CD4-positive, alpha-beta T cell treated with Interleukin-6 for 4 hours (primary cell): ENCODE results near the gene SPATC1L.
"Not testable (repeated sequence)": the region's sequence is repeated elsewhere in the genome, so short reads cannot be mapped to it uniquely, and the experiment has no call there.

ENCODE experiments used
- DNase-seq: peaks from one replicate; pipeline ENCODE4 v3.0.0-alpha.2; 2020; ENCODE audit warnings: mixed read lengths

The SPATC1L gene

DNA sequence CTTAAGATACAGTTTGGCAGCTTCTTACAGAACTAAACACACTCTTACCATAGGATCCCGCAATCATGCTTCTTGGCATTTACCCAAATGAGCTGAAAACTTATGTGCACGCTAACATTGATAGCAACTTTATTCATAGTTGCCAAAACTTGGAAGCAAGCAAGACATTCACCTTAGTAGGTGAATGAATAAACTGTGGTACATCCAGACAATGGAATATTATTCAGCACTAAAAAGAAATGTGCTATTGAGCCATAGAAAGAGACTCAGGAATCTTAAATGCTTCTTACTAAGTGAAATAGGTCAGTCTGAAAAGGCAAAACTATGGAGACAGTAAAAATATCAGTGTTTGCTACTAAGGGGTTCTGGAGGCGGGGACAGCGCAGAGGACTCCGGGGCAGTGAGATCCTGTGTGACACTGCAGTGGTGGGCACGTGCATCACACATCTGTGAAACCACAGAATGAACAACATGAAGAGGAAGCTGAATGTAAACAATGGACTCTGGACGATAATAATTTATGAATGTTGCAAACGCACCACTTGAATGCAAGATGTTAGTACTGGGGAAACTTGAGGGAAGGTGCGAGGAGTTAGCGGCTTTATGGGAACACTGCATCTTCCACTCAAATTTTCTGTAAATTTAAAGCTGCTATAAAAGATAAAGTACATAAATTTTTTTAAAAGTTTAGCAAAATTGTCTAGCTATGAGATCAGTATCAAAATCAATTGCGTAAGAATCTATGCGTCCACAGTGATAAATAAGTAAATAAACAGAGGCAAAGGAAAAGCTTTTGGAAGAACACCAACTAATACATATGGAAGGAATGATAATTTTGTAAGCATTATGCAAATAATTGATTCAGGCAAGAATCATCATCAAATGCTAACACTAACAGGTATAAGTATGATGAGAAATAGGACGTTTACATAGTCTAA, 15.4 kb upstream of the SPATC1L start:
- DNase-seq, result no peak

DNA sequence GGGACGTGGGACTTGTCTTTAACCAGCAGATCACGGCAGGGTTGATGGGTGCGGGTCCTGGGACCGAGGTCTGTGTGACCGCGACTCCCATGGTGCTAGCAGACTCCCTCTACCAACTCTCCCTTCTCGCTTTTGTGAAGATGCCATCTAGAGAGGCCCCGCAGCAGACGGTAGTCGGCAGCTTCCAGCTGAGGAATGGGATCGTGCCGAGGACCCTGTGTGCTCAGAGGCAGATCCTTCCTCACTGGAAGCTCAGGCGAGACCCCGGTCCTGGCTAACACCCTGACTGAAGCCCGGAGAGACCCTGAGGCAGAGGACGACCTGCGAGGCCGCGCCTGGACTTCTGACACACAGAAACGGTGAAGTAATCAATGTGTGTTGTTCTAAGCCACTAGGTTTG, 12.5 kb upstream of the SPATC1L start:
- DNase-seq, result no peak

- DNase-seq, result no peak
Measured at GRCh38 chr21:46195595-46196195, 11.4 kb upstream of the SPATC1L start.

GRCh38 chr21:46194374-46195334, 10.4 kb upstream of the SPATC1L start:
- no peak for DNase-seq

DNA sequence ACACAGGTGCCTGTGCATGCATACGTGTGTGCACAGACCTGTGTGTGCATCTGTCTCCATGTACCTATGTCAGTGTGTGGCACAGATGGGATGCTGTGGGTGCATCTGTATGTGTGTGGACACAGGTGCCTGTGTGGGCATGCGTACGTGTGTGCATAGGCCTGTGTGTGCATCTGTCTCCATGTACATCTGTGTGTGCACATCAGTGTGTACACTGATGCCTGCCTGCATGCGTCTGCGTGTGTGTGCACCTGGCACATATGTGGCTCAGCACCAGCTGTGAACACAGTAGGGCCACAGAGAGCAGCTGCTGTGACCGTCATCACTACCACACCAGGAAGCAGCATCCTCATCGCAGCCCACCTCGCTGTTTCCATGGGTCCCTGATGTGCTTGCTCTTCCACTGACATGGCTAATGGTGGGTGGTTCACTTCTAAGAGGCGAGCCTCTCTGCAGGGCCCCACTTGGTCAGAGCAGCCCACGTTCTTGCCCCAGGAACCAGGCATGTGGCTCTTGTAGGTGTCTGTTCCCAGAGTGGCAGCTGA, 9.6 kb upstream of the SPATC1L start:
- DNase-seq, result no peak

- no peak for DNase-seq
Measured at GRCh38 chr21:46191686-46192575, 7.7 kb upstream of the SPATC1L start.

DNA sequence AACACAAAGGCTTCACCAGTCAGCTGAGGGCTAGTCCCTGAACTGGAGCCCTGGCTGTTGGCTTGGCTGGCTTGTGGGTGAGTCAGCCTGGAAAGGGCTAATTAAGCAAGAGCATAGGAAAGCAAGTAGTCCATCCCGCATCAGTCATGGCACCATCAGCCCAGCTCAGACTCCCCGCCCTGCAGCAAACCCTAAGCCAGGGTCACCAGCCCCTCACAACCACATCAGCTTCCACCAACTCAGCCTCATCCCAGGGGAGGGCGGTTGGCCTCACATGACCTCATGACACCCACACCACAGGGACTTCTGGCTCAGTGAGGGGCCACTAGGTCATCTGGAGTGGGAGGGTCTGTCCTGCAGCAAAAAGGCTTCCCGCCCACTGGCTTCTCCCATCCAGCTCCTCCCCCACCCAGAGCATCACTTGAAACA, 7.0 kb upstream of the SPATC1L start:
- DNase-seq, result no peak

GRCh38 chr21:46190491-46191131, 6.4 kb upstream of the SPATC1L start:
- no peak for DNase-seq

- DNase-seq, result no peak
Measured at GRCh38 chr21:46189959-46190490, 5.8 kb upstream of the SPATC1L start.

- no peak for DNase-seq
Measured at GRCh38 chr21:46189213-46189958, 5.1 kb upstream of the SPATC1L start.

- DNase-seq, result no peak
Measured at GRCh38 chr21:46188226-46189212, 4.3 kb upstream of the SPATC1L start.

- no peak for DNase-seq
Measured at GRCh38 chr21:46187814-46188213, 3.6 kb upstream of the SPATC1L start.

- DNase-seq, result no peak
Measured at GRCh38 chr21:46187261-46187660, 3.0 kb upstream of the SPATC1L start.

- DNase-seq, result no peak
Measured at GRCh38 chr21:46185716-46186115, 1.5 kb upstream of the SPATC1L start.

GRCh38 chr21:46184625-46185555, 631 bp upstream of the SPATC1L start:
- peak; percentile 70 for DNase-seq

- not testable (repeated sequence) for DNase-seq
Measured at GRCh38 chr21:46183337-46183909, 836 bp downstream of the SPATC1L start.
